Measurements from ENCODE around the gene FRYL.
"Not testable (repeated sequence)": the region's sequence is repeated elsewhere in the genome, so short reads cannot be mapped to it uniquely, and the experiment has no call there.

Gene FRYL

GRCh38 chr4:48461000-48461399 is 319.1 kb downstream of the FRYL start:
- DNase-seq (ENCODE audit: low spot score), result no peak
- no peak for TF ChIP-seq CTCF (IDR thresholded peaks at IDR 0.05; ENCODE audit: extremely low read depth, insufficient read depth, missing control alignments)
- in situ Hi-C loops (cut with MboI; ENCODE audit: low pct_unique_long_range_greater_than_20kb, low sequenced_read_pairs, unreplicated experiment), result no loop called here

- no peak for TF ChIP-seq CTCF (IDR thresholded peaks at IDR 0.05; ENCODE audit: extremely low read depth, insufficient read depth, missing control alignments)
- in situ Hi-C loops (cut with MboI; ENCODE audit: low pct_unique_long_range_greater_than_20kb, low sequenced_read_pairs, unreplicated experiment), result no loop called here
Measured at GRCh38 chr4:48454591-48454990, 325.5 kb downstream of the FRYL start.

GRCh38 chr4:48451656-48452055 is 328.4 kb downstream of the FRYL start:
- in situ Hi-C loops (cut with MboI; ENCODE audit: low pct_unique_long_range_greater_than_20kb, low sequenced_read_pairs, unreplicated experiment), result not testable (repeated sequence)

More at GRCh38 chr4:48454591-48454990, 325.5 kb downstream of the FRYL start:
- DNase-seq (ENCODE audit: low spot score), result no peak

GRCh38 chr4:48450740-48451139 is 329.3 kb downstream of the FRYL start:
- no peak for TF ChIP-seq CTCF (IDR thresholded peaks at IDR 0.05; ENCODE audit: extremely low read depth, insufficient read depth, missing control alignments)
- in situ Hi-C loops (cut with MboI; ENCODE audit: low pct_unique_long_range_greater_than_20kb, low sequenced_read_pairs, unreplicated experiment), result no loop called here
- no peak for DNase-seq (ENCODE audit: low spot score)

More at GRCh38 chr4:48451656-48452055, 328.4 kb downstream of the FRYL start:
- not testable (repeated sequence) for DNase-seq (ENCODE audit: low spot score)

- in situ Hi-C loops (cut with MboI; ENCODE audit: low pct_unique_long_range_greater_than_20kb, low sequenced_read_pairs, unreplicated experiment), result no loop called here
- TF ChIP-seq CTCF (IDR thresholded peaks at IDR 0.05; ENCODE audit: extremely low read depth, insufficient read depth, missing control alignments), result no peak
Measured at GRCh38 chr4:48449151-48449550, 330.9 kb downstream of the FRYL start.

More at GRCh38 chr4:48449151-48449550, 330.9 kb downstream of the FRYL start:
- DNase-seq (ENCODE audit: low spot score), result no peak

All from GM13977 (cell line).